ENCODE measurements around the gene ACTA1.
A peak's percentile ranks its signal among the peaks of the same experiment; 100 is the strongest.
"Not testable (repeated sequence)": the region's sequence is repeated elsewhere in the genome, so short reads cannot be mapped to it uniquely, and the experiment has no call there.

ACTA1 gene

DNA sequence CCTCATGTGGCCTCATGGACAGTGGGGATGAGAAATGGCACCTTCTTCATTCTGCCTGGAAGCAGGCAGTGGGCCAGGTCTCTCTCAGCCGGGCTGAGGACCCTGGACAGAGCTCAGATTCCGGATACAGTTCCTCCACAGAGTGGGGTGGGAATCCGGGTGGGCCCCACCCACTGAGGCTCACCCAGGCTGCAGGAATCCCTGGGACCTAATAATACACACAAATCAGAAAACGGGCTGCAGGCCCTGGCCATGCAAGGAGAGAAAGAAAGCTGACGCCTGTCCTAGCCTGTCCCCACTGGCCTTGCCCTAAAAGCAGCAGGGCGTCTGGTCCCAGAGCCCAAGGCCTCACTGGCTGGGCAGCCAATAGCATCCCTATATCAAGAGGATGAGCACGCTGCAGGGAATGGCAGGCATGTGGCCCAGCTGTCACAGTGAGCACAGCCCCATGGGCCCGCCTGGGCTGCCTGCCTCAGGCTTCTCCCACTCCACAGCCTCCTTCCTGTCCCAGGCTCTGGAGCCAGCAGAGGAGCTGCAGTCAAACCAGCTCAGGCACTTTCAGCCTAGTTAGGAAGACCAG, 25.3 kb downstream of the ACTA1 start:
- Mint-ChIP-seq H3K27me3 (ENCODE audit: low read depth) (peaks cover 60% of the 10 kb centered on the region), H3K4me1 (ENCODE audit: low read depth) (peaks cover 14% of the 10 kb centered on the region), H3K4me3 (no peak overlapping the region), H3K36me3 (ENCODE audit: low read depth) (no peaks in the 10 kb centered on the region), H3K27ac (no peak overlapping the region), H3K9me3 (no peaks in the 10 kb centered on the region)

DNA sequence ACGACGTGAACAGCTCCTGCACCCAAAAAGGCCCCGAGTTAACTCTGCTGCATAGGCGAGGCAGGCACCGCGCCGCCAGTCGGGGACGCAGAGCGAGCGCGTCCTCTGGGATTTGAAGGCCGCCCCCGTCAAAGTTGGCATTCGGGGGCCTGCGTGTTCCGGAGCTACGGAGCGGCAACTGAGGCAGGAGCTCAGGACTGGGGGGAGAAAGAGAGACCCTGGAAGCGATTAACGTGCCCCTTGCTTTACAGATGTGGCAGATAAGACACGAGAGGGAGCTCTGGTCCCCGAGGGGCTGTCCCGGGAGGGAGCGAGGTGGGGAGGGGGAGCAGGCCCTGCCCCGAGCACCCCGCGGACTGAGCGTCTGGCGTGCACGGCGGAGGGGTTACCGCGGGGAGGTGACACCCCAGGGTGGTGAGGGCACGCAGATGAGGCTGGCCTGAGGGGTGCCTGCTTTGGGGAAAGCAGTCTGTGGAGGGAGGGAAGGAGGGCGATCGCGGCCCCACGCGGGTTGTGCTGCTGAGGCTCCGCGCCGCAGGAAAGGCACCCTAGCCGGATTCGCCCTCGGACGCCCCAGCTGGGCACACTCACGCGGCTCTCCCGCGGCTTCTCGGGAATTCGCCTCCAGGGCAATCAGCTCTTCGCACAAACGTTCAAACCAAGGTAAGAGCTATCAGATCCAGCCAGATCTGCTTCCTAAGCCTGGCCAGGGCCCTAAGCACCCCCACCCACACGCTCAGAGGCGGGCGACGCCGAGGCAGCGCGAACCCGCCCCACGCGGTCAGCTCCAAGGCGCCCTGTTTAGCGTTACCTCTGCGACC, 26.5 kb downstream of the ACTA1 start:
- H3K27me3 Mint-ChIP-seq (ENCODE audit: low read depth), result peaks cover 65% of the 10 kb centered on the region
- peak overlapping the region; percentile 34 for H3K4me3 Mint-ChIP-seq
- H3K4me1 Mint-ChIP-seq (ENCODE audit: low read depth), result peaks cover 14% of the 10 kb centered on the region
- no peak overlapping the region for H3K27ac Mint-ChIP-seq
- H3K9me3 Mint-ChIP-seq, result no peaks in the 10 kb centered on the region
- no peaks in the 10 kb centered on the region for H3K36me3 Mint-ChIP-seq (ENCODE audit: low read depth)

DNA sequence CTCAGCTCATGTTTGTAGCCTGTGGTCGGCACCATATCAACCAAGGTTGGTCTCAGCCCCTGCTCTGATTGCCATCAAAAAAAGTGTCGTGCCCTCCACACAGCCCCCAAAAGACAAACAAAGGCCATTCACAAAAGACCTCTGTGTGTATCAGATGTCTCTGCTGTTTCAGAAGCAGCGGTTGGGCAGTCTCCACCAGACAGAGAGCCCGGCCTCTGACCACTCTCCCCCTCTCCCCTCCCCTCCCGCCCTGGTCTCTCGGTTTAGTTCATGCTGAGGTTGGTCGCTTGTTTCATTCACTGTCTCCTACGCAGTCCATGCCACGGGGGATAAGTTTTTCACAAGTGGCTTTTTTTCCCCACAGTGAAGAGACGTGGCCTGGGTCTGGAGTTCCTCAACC, 27.1 kb downstream of the ACTA1 start:
- Mint-ChIP-seq H3K4me3 (peak overlapping the region; percentile 34), H3K27me3 (ENCODE audit: low read depth) (peaks cover 71% of the 10 kb centered on the region), H3K4me1 (ENCODE audit: low read depth) (peaks cover 14% of the 10 kb centered on the region), H3K27ac (no peak overlapping the region), H3K36me3 (ENCODE audit: low read depth) (no peaks in the 10 kb centered on the region), H3K9me3 (no peaks in the 10 kb centered on the region)

DNA sequence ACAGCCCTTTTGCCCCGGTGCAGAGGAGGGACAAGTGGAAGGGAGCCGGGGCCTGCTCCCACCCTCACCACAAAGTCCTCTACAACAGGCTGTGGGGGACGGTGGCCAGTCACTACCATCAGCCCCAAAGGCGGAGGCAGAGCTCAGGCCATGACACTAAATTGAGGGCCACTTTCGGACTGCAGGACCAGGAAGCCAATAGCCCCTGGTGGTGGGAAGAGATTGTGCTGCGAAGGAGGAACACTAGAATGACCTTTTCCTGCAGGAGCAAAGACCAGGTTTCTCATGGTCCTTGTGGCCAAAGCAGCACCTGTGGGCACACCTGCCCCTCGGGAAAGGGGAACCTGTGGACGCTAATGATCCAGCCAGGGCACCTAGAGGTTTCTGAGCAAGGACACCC, 30.3 kb downstream of the ACTA1 start:
- no peak overlapping the region for H3K27ac Mint-ChIP-seq
- H3K27me3 Mint-ChIP-seq (ENCODE audit: low read depth), result peaks cover 66% of the 10 kb centered on the region

DNA sequence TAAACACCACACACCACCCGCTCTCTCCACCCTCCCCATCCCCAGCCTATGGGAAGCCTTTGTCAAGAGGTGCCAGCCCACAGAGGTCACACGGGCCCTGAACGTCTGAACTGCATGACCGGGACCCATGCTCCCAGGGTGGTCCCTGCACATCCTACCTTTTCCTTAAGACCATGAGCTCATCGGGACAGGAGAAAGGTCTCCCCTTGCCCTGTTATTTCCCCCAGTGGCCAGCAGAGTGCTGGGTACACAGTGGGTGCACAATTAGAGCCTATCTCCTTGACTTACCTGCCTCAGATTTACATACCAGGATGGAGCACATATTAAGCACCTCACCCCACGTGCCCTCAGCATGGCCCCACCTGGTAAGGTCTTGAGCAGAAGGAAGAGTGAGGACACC, 30.9 kb downstream of the ACTA1 start:
- peaks cover 63% of the 10 kb centered on the region for H3K27me3 Mint-ChIP-seq (ENCODE audit: low read depth)
- no peaks in the 10 kb centered on the region for H3K36me3 Mint-ChIP-seq (ENCODE audit: low read depth)
- no peak overlapping the region for H3K27ac Mint-ChIP-seq
- peaks cover 3% of the 10 kb centered on the region for H3K4me1 Mint-ChIP-seq (ENCODE audit: low read depth)
- no peak overlapping the region for H3K4me3 Mint-ChIP-seq
- no peaks in the 10 kb centered on the region for H3K9me3 Mint-ChIP-seq

More for the DNA sequence above, 30.3 kb downstream of the ACTA1 start:
- Mint-ChIP-seq H3K4me1 (ENCODE audit: low read depth) (peaks cover 3% of the 10 kb centered on the region), H3K36me3 (ENCODE audit: low read depth) (no peaks in the 10 kb centered on the region), H3K4me3 (no peak overlapping the region), H3K9me3 (no peaks in the 10 kb centered on the region)

DNA sequence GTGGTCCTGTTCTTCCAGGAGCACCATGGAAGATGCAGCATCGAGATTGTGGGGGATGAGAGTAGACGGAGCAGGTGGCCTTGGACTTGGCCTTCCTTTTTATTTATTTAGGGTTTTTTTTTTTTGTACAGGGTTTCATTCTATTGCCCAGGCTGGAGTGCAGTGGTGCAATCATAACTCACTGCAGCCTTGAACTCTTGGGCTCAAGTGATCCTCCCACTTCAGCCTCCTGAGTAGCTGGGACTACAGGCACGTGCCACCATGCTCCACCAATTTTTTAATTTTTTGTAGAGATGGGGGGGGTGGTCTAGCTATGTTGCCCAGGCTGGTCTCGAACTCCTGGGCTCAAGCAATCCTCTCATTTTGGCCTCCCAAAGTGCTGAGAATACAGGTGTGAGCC, 31.6 kb downstream of the ACTA1 start:
- H3K9me3 Mint-ChIP-seq; H3K4me1 Mint-ChIP-seq (ENCODE audit: low read depth); H3K4me3 Mint-ChIP-seq; H3K36me3 Mint-ChIP-seq (ENCODE audit: low read depth); H3K27ac Mint-ChIP-seq: not testable (repeated sequence)
- peaks cover 57% of the 10 kb centered on the region for H3K27me3 Mint-ChIP-seq (ENCODE audit: low read depth)

DNA sequence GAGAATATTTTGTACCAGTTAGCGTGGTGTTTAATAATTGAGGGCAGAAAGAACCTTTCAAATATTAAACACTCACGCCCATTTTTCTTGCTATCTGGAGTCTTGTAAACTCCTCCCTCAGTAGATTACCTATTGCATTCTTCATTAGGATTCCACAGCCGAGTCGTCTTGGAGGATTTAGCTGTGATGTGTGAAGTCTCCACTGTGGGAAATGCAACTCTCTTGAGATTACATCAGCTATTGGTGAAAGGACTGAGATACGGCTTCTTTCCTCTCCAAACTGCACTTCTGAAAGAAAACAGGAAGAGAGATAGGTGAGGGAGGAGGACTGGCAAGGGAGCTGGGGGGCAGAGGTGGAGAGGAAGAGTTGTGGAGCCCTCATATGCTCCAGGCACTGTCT, 36.1 kb downstream of the ACTA1 start:
- Mint-ChIP-seq H3K36me3 (ENCODE audit: low read depth) (no peaks in the 10 kb centered on the region), H3K27me3 (ENCODE audit: low read depth) (peaks cover 46% of the 10 kb centered on the region), H3K27ac (no peak overlapping the region), H3K9me3 (no peaks in the 10 kb centered on the region), H3K4me1 (ENCODE audit: low read depth) (no peaks in the 10 kb centered on the region), H3K4me3 (no peak overlapping the region)

DNA sequence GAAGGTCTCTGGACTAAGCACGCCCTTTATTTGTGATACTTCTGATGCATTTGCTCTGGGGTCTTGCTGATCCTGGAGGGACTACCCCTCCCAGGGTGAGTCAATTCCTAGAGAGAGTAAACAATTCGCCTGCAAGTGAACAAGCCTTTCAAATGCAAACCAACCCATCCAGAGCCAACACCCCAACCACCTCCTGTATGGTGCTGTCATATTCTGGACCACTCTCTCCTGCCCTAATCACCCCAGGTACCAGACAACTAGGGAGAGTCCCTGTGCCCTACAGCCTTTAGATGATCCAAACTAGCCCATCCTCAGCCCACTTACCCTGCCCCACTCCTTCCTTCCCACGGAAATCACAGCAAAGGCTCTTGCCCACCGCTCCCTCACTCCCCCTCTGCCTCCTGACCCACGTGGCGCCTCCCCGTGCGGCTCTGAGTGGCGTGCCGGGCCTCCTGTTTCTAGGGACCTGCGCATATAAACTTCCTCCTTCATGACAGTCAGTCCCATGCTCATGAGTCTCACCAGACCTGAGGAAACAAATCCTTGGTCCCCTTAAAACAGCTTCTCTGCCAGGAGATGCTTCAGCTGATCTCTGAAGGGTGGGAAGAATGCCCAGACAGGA, 37.2 kb downstream of the ACTA1 start:
- peaks cover 41% of the 10 kb centered on the region for H3K27me3 Mint-ChIP-seq (ENCODE audit: low read depth)
- H3K9me3 Mint-ChIP-seq, result no peaks in the 10 kb centered on the region
- H3K4me1 Mint-ChIP-seq (ENCODE audit: low read depth), result no peaks in the 10 kb centered on the region
- no peak overlapping the region for H3K27ac Mint-ChIP-seq
- no peak overlapping the region for H3K4me3 Mint-ChIP-seq
- no peaks in the 10 kb centered on the region for H3K36me3 Mint-ChIP-seq (ENCODE audit: low read depth)

DNA sequence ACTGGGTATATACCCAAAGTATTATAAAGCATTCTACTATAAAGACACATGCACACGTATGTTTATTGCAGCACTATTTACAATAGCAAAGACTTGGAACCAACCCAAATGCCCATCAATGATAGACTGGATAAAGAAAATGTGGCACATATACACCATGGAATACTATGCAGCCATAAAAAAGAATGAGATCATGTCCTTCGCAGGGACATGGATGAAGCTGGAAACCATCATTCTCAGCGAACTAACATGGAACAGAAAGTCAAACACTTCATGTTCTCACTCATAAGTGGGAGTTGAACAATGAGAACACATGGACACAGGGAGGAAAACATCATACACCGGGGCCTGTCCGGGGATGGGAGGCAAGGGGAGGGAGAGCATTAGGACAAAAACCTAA, 39.4 kb downstream of the ACTA1 start:
- not testable (repeated sequence) for H3K36me3 Mint-ChIP-seq (ENCODE audit: low read depth); H3K4me3 Mint-ChIP-seq; H3K4me1 Mint-ChIP-seq (ENCODE audit: low read depth); H3K27ac Mint-ChIP-seq; H3K9me3 Mint-ChIP-seq
- H3K27me3 Mint-ChIP-seq (ENCODE audit: low read depth), result peaks cover 40% of the 10 kb centered on the region

DNA sequence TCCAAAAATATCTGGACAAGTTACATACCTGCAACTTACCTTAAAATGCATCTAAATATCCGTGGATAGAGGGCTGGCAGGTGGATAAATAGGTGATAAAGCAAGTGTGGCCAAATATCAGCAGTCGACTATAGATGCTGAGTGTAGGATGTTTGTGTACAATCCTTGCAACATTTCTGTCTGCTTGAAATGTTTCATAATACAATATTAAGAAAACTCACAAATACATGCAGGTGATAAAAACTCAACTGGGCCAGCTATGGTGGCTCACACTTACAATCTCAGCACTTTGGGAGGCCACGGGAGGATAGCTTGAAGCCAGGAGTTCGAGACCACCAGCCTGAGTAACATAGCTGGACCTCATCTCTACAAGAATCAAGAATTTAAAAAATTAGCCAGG, 41.0 kb downstream of the ACTA1 start:
- H3K27me3 Mint-ChIP-seq (ENCODE audit: low read depth), result peaks cover 38% of the 10 kb centered on the region
- H3K4me1 Mint-ChIP-seq (ENCODE audit: low read depth), result no peaks in the 10 kb centered on the region
- no peaks in the 10 kb centered on the region for H3K36me3 Mint-ChIP-seq (ENCODE audit: low read depth)
- no peak overlapping the region for H3K4me3 Mint-ChIP-seq
- H3K9me3 Mint-ChIP-seq, result no peaks in the 10 kb centered on the region
- H3K27ac Mint-ChIP-seq, result no peak overlapping the region

DNA sequence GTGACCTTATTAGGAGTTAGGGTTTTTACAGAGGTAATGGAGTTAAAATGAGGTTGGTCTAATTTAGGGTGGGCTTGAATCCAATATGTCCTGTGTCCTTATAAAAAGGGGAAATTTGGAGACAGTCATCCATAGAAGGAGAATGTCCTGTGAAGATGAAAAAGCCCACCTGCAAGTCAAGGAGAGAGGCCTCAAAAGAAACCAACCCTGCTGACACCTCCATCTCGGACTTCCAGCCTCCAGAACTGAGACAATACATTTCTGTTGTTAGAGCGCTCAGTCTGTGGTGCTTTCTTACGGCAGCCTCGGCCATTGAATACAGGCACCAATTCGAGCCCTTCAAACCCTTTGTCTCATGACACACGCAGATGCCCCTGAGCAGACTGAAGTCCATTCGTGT, 43.8 kb downstream of the ACTA1 start:
- Mint-ChIP-seq H3K36me3 (ENCODE audit: low read depth) (no peaks in the 10 kb centered on the region), H3K4me3 (no peak overlapping the region), H3K27me3 (ENCODE audit: low read depth) (peaks cover 33% of the 10 kb centered on the region), H3K27ac (no peak overlapping the region), H3K4me1 (ENCODE audit: low read depth) (no peaks in the 10 kb centered on the region), H3K9me3 (no peaks in the 10 kb centered on the region)

DNA sequence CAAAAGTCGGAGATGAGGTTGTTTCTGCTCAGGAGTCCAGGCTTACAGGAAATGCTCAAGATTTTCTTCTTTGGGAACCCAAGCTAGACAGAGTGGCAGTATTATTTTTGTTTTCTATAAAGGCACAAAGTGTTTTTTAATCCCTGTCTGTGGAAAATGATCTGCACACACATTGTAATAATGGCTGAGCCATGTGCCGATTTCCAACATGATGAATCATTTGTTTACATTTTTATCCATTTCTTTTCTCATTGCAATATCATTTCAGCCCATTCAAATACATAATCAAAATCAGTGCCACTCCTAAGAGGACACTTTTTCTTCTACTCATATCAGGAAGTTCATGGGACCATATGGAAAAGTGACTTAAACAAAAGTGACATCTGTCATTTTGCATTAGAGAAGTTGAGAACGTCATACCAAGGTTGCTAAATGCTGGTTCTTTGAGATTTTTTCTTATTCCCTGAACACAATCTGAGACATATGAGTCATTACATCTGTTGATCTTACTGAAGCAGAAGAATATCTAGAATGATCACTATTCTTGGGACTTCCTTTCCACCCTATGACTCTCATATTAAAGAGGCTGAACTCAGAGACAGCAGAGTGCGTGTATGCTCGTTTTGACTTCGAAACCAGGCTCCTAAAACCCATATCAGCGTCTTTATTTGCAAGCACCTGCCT, 44.9 kb downstream of the ACTA1 start:
- peaks cover 37% of the 10 kb centered on the region for H3K27me3 Mint-ChIP-seq (ENCODE audit: low read depth)
- H3K4me1 Mint-ChIP-seq (ENCODE audit: low read depth), result no peaks in the 10 kb centered on the region
- no peak overlapping the region for H3K4me3 Mint-ChIP-seq
- H3K27ac Mint-ChIP-seq, result no peak overlapping the region
- no peaks in the 10 kb centered on the region for H3K36me3 Mint-ChIP-seq (ENCODE audit: low read depth)
- H3K9me3 Mint-ChIP-seq, result no peaks in the 10 kb centered on the region

DNA sequence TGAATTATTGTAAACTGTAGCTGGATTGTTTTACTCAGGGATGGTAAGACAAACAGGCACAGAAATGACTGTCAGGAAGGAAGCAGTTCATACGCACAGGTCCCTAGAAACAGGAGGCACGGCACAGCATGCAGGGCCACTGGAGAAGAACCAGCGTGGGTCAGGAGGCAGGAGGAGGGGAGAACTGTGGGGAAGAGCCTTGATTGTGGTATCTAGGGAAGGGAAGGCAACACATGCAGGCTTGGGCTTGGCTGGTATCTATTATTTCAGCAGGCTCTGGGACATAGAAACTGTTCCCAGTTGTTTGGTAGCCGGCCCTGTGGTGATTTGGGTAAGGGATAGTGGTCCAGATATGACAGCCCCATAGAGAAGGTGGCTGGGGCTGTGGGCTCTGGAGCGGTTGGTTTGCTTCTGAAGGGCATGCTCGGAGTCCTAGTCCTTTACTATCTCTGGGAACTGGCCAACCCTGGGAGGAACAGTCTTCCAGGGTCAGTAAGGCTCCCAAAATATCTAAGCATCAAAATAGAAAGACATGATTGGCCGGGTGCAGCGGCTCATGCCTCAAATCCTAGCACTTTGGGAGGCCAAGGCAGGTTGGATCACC, 47.9 kb downstream of the ACTA1 start:
- H3K27me3 Mint-ChIP-seq (ENCODE audit: low read depth), result peaks cover 36% of the 10 kb centered on the region
- no peak overlapping the region for H3K27ac Mint-ChIP-seq
- no peaks in the 10 kb centered on the region for H3K4me1 Mint-ChIP-seq (ENCODE audit: low read depth)
- H3K9me3 Mint-ChIP-seq, result no peaks in the 10 kb centered on the region
- no peaks in the 10 kb centered on the region for H3K36me3 Mint-ChIP-seq (ENCODE audit: low read depth)
- no peak overlapping the region for H3K4me3 Mint-ChIP-seq

DNA sequence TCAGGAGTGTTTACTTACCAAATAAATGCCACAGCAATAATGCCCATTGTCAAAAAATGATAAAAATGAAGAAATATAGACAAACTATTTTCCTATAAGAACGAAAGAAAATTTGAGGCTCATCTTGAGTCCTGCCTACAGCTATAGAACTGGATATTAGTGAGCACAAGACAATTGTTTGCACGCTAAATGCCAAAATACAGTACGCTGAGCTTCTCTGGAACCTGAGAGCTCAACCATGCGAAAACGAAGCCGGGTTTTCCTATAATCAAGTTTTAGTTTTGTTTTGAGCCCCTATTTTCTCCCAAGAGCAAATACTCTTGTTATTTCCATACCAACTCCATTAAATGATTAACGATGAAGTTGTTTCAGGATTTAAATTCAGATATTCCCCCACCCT, 49.1 kb downstream of the ACTA1 start:
- H3K27me3 Mint-ChIP-seq (ENCODE audit: low read depth), result peaks cover 35% of the 10 kb centered on the region
- no peaks in the 10 kb centered on the region for H3K9me3 Mint-ChIP-seq
- H3K4me3 Mint-ChIP-seq, result no peak overlapping the region
- H3K27ac Mint-ChIP-seq, result no peak overlapping the region
- no peaks in the 10 kb centered on the region for H3K4me1 Mint-ChIP-seq (ENCODE audit: low read depth)
- H3K36me3 Mint-ChIP-seq (ENCODE audit: low read depth), result no peaks in the 10 kb centered on the region

All from T-helper 1 cell treated with Interleukin-12 subunit alpha and Interleukin-12 subunit beta and Interleukin-4 antibody, amounts not matched to agents 30 μg/mL and 1 μg/mL, for 36 hours (primary cell).